OCI-LY3 (cell line): Measurements from ENCODE around the gene STK17A.

Source experiments
- H2AFZ ChIP-seq: fragments of 200-600, 300-600 bp; shearing (Covaris generic); 2 replicates; pipeline ENCODE4 v1.6.0; 2014; ENCODE audit warnings: antibody characterized with exemption, low read depth, low read length
- H3K27ac ChIP-seq: fragments of 200-600, 300-600 bp; sonication (generic); 2 replicates; pipeline ENCODE4 v1.5.1; 2014; ENCODE audit warnings: mild to moderate bottlenecking, low read length, moderate library complexity, mixed read lengths
- H3K27me3 ChIP-seq: fragments of 200-600, 300-600 bp; sonication (generic); 2 replicates; pipeline ENCODE4 v1.6.1; 2014; ENCODE audit warnings: low read depth, low read length, mixed read lengths
- H3K36me3 ChIP-seq: fragments of 200-600, 300-600 bp; sonication (generic); replicated peaks from 2 replicates; pipeline ENCODE3; 2014; ENCODE audit warnings: low read depth, low read length, mixed read lengths
- H3K4me1 ChIP-seq: fragments of 300-600, 200-600 bp; sonication (generic); 2 replicates; pipeline ENCODE4 v1.6.1; 2014; ENCODE audit warnings: low read length, mixed read lengths
- H3K4me2 ChIP-seq: fragments of 200-600, 300-600 bp; sonication (generic); 2 replicates; pipeline ENCODE4 v1.6.1; 2014; ENCODE audit warnings: low read length, mixed read lengths
- H3K4me3 ChIP-seq: fragments of 300-600, 200-600 bp; sonication (generic); 2 replicates; pipeline ENCODE4 v1.5.1; 2014; ENCODE audit warnings: antibody characterized with exemption, mild to moderate bottlenecking, low read length, moderate library complexity
- H3K79me2 ChIP-seq: fragments of 300-600, 200-600 bp; shearing (Covaris generic); 2 replicates; pipeline ENCODE4 v1.6.1; 2014; ENCODE audit warnings: mild to moderate bottlenecking, low read length, mixed read lengths
- H3K9ac ChIP-seq: fragments of 300-600, 200-600 bp; shearing (Covaris generic); 2 replicates; pipeline ENCODE4 v1.6.0; 2014; ENCODE audit warnings: mild to moderate bottlenecking, low read length, moderate library complexity
- H3K9me3 ChIP-seq: fragments of 200-600, 300-600 bp; shearing (Covaris generic); 2 replicates; pipeline ENCODE4 v1.6.1; 2014; ENCODE audit warnings: low read length, mixed read lengths; ENCODE audit not compliant: insufficient read depth
- H4K20me1 ChIP-seq: fragments of 200-600, 300-600 bp; sonication (generic); 2 replicates; pipeline ENCODE4 v1.6.1; 2016; ENCODE audit warnings: low read length, mixed read lengths; ENCODE audit not compliant: insufficient read depth
- EZH2phosphoT487 ChIP-seq: fragments of 200-600 bp; shearing (Covaris generic); IDR thresholded peaks from 2 replicates; pipeline ENCODE4 v1.6.1; 2018; ENCODE audit warnings: antibody characterized with exemption, mixed run types, low read depth
- TF ChIP-seq, protein P1 (sequence below): fragments of 200-600, 300-600 bp; sonication (generic); IDR thresholded peaks from 2 replicates; pipeline ENCODE4 v1.5.1; 2014; ENCODE audit warnings: antibody characterized with exemption, low read length, low read depth

The STK17A gene

DNA sequence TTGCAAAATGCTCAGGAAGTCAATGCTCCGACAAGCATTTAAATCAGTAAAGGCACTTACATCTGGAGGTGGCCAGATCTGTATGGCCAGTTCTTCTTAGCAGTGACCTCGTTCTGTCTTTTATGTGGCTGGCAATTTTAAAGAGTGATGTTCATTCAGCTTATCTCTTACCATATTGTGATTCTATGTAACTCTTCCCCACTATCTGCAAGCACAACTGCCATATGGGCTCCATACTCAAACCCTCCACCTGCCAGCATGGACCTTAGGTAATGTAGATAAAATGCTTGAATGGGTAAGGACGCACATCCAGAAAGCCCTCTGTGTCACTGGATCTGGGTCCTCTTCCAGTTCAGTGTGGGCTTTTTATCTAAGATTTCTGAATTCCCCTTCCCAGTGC lies 42.4 kb upstream of the STK17A start:
- TF ChIP-seq, protein P1, sequence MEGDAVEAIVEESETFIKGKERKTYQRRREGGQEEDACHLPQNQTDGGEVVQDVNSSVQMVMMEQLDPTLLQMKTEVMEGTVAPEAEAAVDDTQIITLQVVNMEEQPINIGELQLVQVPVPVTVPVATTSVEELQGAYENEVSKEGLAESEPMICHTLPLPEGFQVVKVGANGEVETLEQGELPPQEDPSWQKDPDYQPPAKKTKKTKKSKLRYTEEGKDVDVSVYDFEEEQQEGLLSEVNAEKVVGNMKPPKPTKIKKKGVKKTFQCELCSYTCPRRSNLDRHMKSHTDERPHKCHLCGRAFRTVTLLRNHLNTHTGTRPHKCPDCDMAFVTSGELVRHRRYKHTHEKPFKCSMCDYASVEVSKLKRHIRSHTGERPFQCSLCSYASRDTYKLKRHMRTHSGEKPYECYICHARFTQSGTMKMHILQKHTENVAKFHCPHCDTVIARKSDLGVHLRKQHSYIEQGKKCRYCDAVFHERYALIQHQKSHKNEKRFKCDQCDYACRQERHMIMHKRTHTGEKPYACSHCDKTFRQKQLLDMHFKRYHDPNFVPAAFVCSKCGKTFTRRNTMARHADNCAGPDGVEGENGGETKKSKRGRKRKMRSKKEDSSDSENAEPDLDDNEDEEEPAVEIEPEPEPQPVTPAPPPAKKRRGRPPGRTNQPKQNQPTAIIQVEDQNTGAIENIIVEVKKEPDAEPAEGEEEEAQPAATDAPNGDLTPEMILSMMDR = no peak
- TF ChIP-seq EZH2phosphoT487 = no peak
- no peaks in the 10 kb centered on the region for H3K4me1 ChIP-seq
- no peak overlapping the region for H3K4me3 ChIP-seq
- H3K4me2 ChIP-seq = no peak overlapping the region
- H3K27ac ChIP-seq = no peak overlapping the region
- no peaks in the 10 kb centered on the region for H4K20me1 ChIP-seq
- peaks cover 13% of the 10 kb centered on the region for H3K27me3 ChIP-seq
- H3K9ac ChIP-seq = no peak overlapping the region
- no peaks in the 10 kb centered on the region for H3K9me3 ChIP-seq
- no peak overlapping the region for H2AFZ ChIP-seq
- no peaks in the 10 kb centered on the region for H3K36me3 ChIP-seq
- no peaks in the 10 kb centered on the region for H3K79me2 ChIP-seq

DNA sequence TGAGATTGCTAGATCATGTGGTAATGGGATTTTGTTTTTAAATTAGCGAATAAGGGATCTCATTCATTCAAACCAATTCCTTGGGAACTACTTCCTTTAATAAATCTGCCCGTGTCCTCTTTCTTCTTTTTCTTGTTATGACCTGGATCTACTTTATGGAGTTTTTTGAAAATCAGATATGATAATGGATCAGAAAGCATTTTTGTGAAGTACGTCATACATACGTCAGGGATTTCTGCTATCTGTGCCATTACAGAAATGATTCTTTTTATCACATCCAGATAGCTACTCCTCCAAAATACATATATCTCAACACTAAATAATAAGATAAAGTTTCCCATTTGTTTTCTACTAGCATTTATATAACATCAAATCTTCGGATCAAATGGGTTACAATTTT lies 40.2 kb upstream of the STK17A start:
- Histone ChIP-seq H3K9ac (no peak overlapping the region), H4K20me1 (no peaks in the 10 kb centered on the region), H3K4me2 (no peak overlapping the region), H2AFZ (no peak overlapping the region), H3K4me1 (no peaks in the 10 kb centered on the region), H3K36me3 (no peaks in the 10 kb centered on the region), H3K27me3 (peaks cover 23% of the 10 kb centered on the region), H3K4me3 (no peak overlapping the region), H3K9me3 (no peaks in the 10 kb centered on the region), H3K79me2 (no peaks in the 10 kb centered on the region), H3K27ac (no peak overlapping the region)
- TF ChIP-seq EZH2phosphoT487 = no peak
- TF ChIP-seq, protein P1 = no peak

DNA sequence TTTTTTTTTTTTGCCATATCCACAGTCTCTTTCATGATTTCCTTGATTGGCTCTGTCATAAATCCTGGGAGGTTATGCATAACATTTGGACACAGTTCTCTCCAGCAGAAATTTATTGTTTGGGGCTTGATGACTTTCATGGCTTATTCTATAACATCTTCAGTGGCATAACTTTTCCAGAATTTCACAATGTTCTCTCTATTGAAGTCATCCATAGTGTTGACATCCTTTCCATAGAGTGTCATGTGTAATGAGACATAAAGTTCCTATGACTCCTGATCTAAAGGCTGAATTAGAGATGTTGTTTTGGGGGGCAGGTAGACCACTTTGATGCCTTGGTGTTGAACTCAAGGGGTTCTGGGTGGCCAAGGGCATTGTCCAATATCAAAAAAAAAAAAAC lies 36.7 kb upstream of the STK17A start:
- Histone ChIP-seq H3K27ac (no peak overlapping the region), H3K27me3 (peaks cover 27% of the 10 kb centered on the region), H3K36me3 (no peaks in the 10 kb centered on the region), H3K4me2 (no peak overlapping the region), H4K20me1 (no peaks in the 10 kb centered on the region), H3K79me2 (no peaks in the 10 kb centered on the region), H3K4me3 (no peak overlapping the region), H3K9me3 (no peaks in the 10 kb centered on the region), H2AFZ (no peak overlapping the region), H3K9ac (no peak overlapping the region), H3K4me1 (no peaks in the 10 kb centered on the region)
- no peak for TF ChIP-seq EZH2phosphoT487
- TF ChIP-seq, protein P1 = no peak

DNA sequence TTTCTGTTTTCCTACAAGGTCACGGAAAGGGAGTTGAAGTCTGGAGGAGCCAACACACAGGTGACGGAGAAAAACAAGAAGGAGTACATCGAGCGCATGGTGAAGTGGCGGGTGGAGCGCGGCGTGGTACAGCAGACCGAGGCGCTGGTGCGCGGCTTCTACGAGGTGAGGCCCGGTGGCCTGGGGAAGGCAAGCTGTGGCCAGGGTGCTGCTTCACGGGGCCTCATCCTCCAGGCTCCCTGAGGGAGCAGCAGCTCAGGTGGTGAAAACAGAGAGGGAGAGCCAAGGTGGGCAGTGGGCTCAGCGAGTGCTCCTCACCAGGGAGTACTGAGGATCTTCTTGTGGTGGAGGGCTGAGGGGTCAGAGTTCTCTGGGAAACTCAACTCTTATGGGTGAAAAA lies 32.5 kb upstream of the STK17A start:
- no peaks in the 10 kb centered on the region for H3K79me2 ChIP-seq
- no peak overlapping the region for H2AFZ ChIP-seq
- TF ChIP-seq EZH2phosphoT487 = no peak
- TF ChIP-seq, protein P1 = no peak
- no peaks in the 10 kb centered on the region for H4K20me1 ChIP-seq
- H3K27ac ChIP-seq = no peak overlapping the region
- H3K36me3 ChIP-seq = no peaks in the 10 kb centered on the region
- H3K9me3 ChIP-seq = no peaks in the 10 kb centered on the region
- H3K4me1 ChIP-seq = no peaks in the 10 kb centered on the region
- H3K9ac ChIP-seq = no peak overlapping the region
- peaks cover 21% of the 10 kb centered on the region for H3K27me3 ChIP-seq
- H3K4me2 ChIP-seq = no peak overlapping the region
- no peak overlapping the region for H3K4me3 ChIP-seq
